ENCODE data around the gene PDCD1LG2. TPM values are rescaled to one million over a fixed set of nuclear protein-coding genes. Genes with fewer than 3 reads are reported as not detected.

The PDCD1LG2 gene
- total RNA-seq, 1 experiment from 2014 or later: not detected

- BruUV-seq (replicated peaks): no TSS peak
These were observed 47.6 kb downstream of the PDCD1LG2 start for GRCh38 chr9:5557606-5558587.

GRCh38 chr9:5559659-5560058 is 49.3 kb downstream of the PDCD1LG2 start:
- TF ChIP-seq CTCF (IDR thresholded peaks at IDR 0.05; ENCODE audit: unreplicated experiment): no peak
- Mint-ChIP-seq H3K27me3 (ENCODE audit: unreplicated experiment) (peaks cover 30% of the 10 kb centered on the region), H3K4me1 (ENCODE audit: low read depth, unreplicated experiment) (no peaks in the 10 kb centered on the region), H3K9me3 (ENCODE audit: low read depth, unreplicated experiment) (no peaks in the 10 kb centered on the region), H3K4me3 (ENCODE audit: low read depth, unreplicated experiment) (no peak overlapping the region), H3K36me3 (ENCODE audit: insufficient read depth, unreplicated experiment) (no peaks in the 10 kb centered on the region), H3K27ac (ENCODE audit: unreplicated experiment) (no peak overlapping the region)
- BruUV-seq (replicated peaks): no TSS peak
- DNase-seq: no peak
- intact Hi-C loops (cut with micrococcal nuclease; ENCODE audit: unreplicated experiment): no loop called here
- CTCF ChIA-PET: interaction anchor here (0.6 kb wide), 1 partner anchor 149 kb away, joined by 3 read pairs; no protein-coding TSS in a partner anchor

More at GRCh38 chr9:5557606-5558587, 47.6 kb downstream of the PDCD1LG2 start:
- H3K36me3 Mint-ChIP-seq (ENCODE audit: insufficient read depth, unreplicated experiment): no peaks in the 10 kb centered on the region
- no peak for TF ChIP-seq CTCF (IDR thresholded peaks at IDR 0.05; ENCODE audit: unreplicated experiment)
- no peaks in the 10 kb centered on the region for H3K9me3 Mint-ChIP-seq (ENCODE audit: low read depth, unreplicated experiment)
- H3K4me1 Mint-ChIP-seq (ENCODE audit: low read depth, unreplicated experiment): no peaks in the 10 kb centered on the region
- no peak overlapping the region for H3K27ac Mint-ChIP-seq (ENCODE audit: unreplicated experiment)
- H3K27me3 Mint-ChIP-seq (ENCODE audit: unreplicated experiment): peaks cover 44% of the 10 kb centered on the region
- intact Hi-C loops (cut with micrococcal nuclease; ENCODE audit: unreplicated experiment): no loop called here
- DNase-seq: no peak
- CTCF ChIA-PET: no interaction called here
- H3K4me3 Mint-ChIP-seq (ENCODE audit: low read depth, unreplicated experiment): no peak overlapping the region

- Mint-ChIP-seq H3K36me3 (ENCODE audit: insufficient read depth, unreplicated experiment) (no peaks in the 10 kb centered on the region), H3K4me3 (ENCODE audit: low read depth, unreplicated experiment) (no peak overlapping the region), H3K9me3 (ENCODE audit: low read depth, unreplicated experiment) (no peaks in the 10 kb centered on the region), H3K27ac (ENCODE audit: unreplicated experiment) (no peak overlapping the region), H3K27me3 (ENCODE audit: unreplicated experiment) (peaks cover 30% of the 10 kb centered on the region), H3K4me1 (ENCODE audit: low read depth, unreplicated experiment) (no peaks in the 10 kb centered on the region)
- intact Hi-C loops (cut with micrococcal nuclease; ENCODE audit: unreplicated experiment): no loop called here
- CTCF ChIA-PET: no interaction called here
- no peak for DNase-seq
- no peak for TF ChIP-seq CTCF (IDR thresholded peaks at IDR 0.05; ENCODE audit: unreplicated experiment)
- no TSS peak for BruUV-seq (replicated peaks)
These were observed 50.2 kb downstream of the PDCD1LG2 start for GRCh38 chr9:5560443-5561100.

GRCh38 chr9:5561828-5562488 is 51.6 kb downstream of the PDCD1LG2 start:
- intact Hi-C loops (cut with micrococcal nuclease; ENCODE audit: unreplicated experiment): no loop called here

More at GRCh38 chr9:5561828-5562488, 51.6 kb downstream of the PDCD1LG2 start:
- H3K9me3 Mint-ChIP-seq (ENCODE audit: low read depth, unreplicated experiment): no peaks in the 10 kb centered on the region
- TF ChIP-seq CTCF (IDR thresholded peaks at IDR 0.05; ENCODE audit: unreplicated experiment): no peak
- CTCF ChIA-PET: no interaction called here
- peaks cover 30% of the 10 kb centered on the region for H3K27me3 Mint-ChIP-seq (ENCODE audit: unreplicated experiment)
- no TSS peak for BruUV-seq (replicated peaks)
- H3K4me1 Mint-ChIP-seq (ENCODE audit: low read depth, unreplicated experiment): no peaks in the 10 kb centered on the region
- H3K4me3 Mint-ChIP-seq (ENCODE audit: low read depth, unreplicated experiment): no peak overlapping the region
- no peak overlapping the region for H3K27ac Mint-ChIP-seq (ENCODE audit: unreplicated experiment)
- no peak for DNase-seq
- no peaks in the 10 kb centered on the region for H3K36me3 Mint-ChIP-seq (ENCODE audit: insufficient read depth, unreplicated experiment)
